Activated naive CD8-positive, alpha-beta T cell treated with anti-CD3 and anti-CD28 coated beads, Interleukin-2, amount 10 ng/mL, durations not matched to agents 7 days and 5 days (primary cell): Measurements from ENCODE around the gene ABHD15. TPM values are rescaled to one million over a fixed set of nuclear protein-coding genes. Genes with fewer than 3 reads are reported as not detected.

ENCODE experiments used
- ATAC-seq: fragments of 150-1000 bp; cut with Tn5 transposase; one replicate; pipeline ENCODE4 v1.10.0; 2021; ENCODE audit warnings: low read depth, moderate library complexity
- POLR2A ChIA-PET: fragments of 350-600 bp; sonication (Branson Sonifier 250); formaldehyde crosslinking; loops from one replicate; lab custom pipeline; 2021; ENCODE audit warnings: antibody characterized with exemption; lab: Charles Lee
- DNase-seq: peaks from one replicate; pipeline ENCODE4 v3.0.0; 2021
- H3K27ac Mint-ChIP-seq: one replicate; pipeline ENCODE4 v1.8.0; 2022; ENCODE audit warnings: mild to moderate bottlenecking, mixed read lengths
- H3K27me3 Mint-ChIP-seq: one replicate; pipeline ENCODE4 v1.8.0; 2022; ENCODE audit warnings: mild to moderate bottlenecking, moderate library complexity, mixed read lengths
- H3K36me3 Mint-ChIP-seq: one replicate; pipeline ENCODE4 v1.8.0; 2021; ENCODE audit warnings: mild to moderate bottlenecking, mixed read lengths
- H3K4me1 Mint-ChIP-seq: one replicate; pipeline ENCODE4 v1.8.0; 2021; ENCODE audit warnings: mixed read lengths
- H3K4me3 Mint-ChIP-seq: one replicate; pipeline ENCODE4 v1.8.0; 2022; ENCODE audit warnings: mild to moderate bottlenecking, moderate library complexity, mixed read lengths
- H3K9me3 Mint-ChIP-seq: one replicate; pipeline ENCODE4 v1.8.0; 2021; ENCODE audit warnings: mixed read lengths
- total RNA-seq, 2 experiments: library from RNA; stranded (reverse); gene quantifications; one replicate each; pipeline ENCODE4 v1.2.3, GENCODE V29; 2021

Gene ABHD15
- total RNA-seq, 2 experiments from 2014 or later, result 20.0 to 20.4 TPM

GRCh38 chr17:29546830-29547229, 20.0 kb downstream of the ABHD15 start:
- DNase-seq (no peak), ATAC-seq (no peak)
- H3K27me3 Mint-ChIP-seq, result no peaks in the 10 kb centered on the region
- POLR2A ChIA-PET, result no interaction called here
- no peak overlapping the region for H3K4me3 Mint-ChIP-seq
- peaks cover 17% of the 10 kb centered on the region for H3K4me1 Mint-ChIP-seq
- H3K27ac Mint-ChIP-seq, result no peak overlapping the region
- H3K9me3 Mint-ChIP-seq, result no peaks in the 10 kb centered on the region
- peaks cover 17% of the 10 kb centered on the region for H3K36me3 Mint-ChIP-seq

DNA sequence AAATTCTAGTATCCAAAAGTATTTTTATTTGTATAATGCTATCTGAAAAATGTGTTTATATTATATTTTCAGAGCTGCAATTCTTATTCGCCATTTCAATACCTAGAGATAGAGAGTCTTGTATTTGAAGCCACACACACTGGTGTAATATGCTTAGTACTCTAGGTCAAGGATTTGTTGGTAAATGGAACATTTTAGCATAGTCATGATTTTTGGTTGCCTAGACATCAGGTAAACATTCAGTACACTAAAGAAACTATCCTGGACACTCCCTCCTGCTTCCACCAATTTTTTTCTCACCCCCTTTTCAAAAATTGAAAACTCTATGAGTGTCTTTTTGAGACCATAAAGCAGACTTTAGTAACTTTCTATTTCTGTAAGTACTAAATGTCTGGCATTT, 20.8 kb downstream of the ABHD15 start:
- ATAC-seq (no peak), DNase-seq (no peak)
- Mint-ChIP-seq H3K36me3 (peaks cover 17% of the 10 kb centered on the region), H3K27ac (no peak overlapping the region), H3K9me3 (no peaks in the 10 kb centered on the region), H3K4me1 (peaks cover 17% of the 10 kb centered on the region), H3K27me3 (no peaks in the 10 kb centered on the region), H3K4me3 (no peak overlapping the region)
- POLR2A ChIA-PET, result interaction anchor here (0.6 kb wide), 1 partner anchor 184 kb away, joined by 5 read pairs; no protein-coding TSS in a partner anchor

DNA sequence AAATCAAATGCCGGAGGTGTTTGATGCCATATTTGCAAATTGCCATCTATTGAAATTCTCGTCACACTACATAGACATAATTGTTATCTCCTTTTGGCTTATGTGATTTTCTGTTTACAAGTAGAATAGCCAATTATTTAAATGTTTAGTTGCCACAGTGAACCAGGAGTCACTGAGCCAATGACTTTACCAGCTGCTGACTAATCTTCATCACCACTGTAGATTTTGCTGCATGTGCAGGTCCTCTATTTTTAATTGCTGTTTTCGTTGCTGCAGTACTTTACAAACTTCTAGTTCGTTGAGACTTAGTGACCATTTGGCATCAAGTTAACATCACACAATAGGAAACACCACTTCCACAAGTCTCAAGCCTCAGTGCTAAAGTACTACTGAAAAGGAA, 22.8 kb downstream of the ABHD15 start:
- POLR2A ChIA-PET, result interaction anchor here (0.7 kb wide), 1 partner anchor 119 kb away, joined by 3 read pairs; no protein-coding TSS in a partner anchor
- no peak overlapping the region for H3K4me3 Mint-ChIP-seq
- no peaks in the 10 kb centered on the region for H3K27me3 Mint-ChIP-seq
- H3K4me1 Mint-ChIP-seq, result peaks cover 9% of the 10 kb centered on the region
- ATAC-seq (no peak), DNase-seq (no peak)
- peaks cover 17% of the 10 kb centered on the region for H3K36me3 Mint-ChIP-seq
- no peak overlapping the region for H3K27ac Mint-ChIP-seq
- no peaks in the 10 kb centered on the region for H3K9me3 Mint-ChIP-seq

DNA sequence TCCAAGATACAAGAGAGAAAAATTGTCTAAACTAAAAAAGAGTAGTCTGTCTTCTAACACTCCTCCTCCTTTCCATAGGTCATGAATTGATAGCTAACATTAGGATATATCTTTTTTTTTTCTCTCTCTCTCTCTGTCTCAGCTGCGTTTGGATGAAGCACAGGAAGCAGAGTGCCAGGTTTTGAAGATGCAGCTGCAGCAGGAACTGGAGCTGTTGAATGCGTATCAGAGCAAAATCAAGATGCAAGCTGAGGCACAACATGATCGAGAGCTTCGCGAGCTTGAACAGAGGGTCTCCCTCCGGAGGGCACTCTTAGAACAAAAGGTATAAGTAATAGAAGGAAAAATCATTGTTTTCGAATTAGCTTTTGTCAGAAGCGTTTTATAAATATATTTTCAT, 32.9 kb downstream of the ABHD15 start:
- POLR2A ChIA-PET, result no interaction called here
- no peak overlapping the region for H3K27ac Mint-ChIP-seq
- no peaks in the 10 kb centered on the region for H3K9me3 Mint-ChIP-seq
- H3K4me3 Mint-ChIP-seq, result no peak overlapping the region
- H3K4me1 Mint-ChIP-seq, result no peaks in the 10 kb centered on the region
- ATAC-seq (no peak), DNase-seq (no peak)
- H3K27me3 Mint-ChIP-seq, result no peaks in the 10 kb centered on the region
- peaks cover 13% of the 10 kb centered on the region for H3K36me3 Mint-ChIP-seq

DNA sequence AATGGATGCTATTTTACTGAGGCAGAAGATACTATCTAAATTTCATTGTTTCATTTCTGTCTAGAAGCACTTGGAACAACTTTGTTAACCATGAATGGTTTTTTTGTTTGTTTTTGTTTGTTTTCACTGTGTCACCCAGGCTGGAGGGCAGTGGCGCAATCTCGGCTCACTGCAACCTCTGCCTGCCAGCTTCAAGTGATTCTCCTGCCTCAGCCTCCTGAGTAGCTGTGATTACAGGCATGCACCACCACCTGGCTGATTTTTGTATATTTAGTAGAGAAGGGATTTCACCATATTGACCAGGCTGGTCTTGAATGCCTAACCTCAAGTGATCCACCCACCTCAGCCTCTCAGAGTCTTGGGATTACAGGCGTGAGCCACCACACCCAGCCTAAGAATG, 40.5 kb downstream of the ABHD15 start:
- Mint-ChIP-seq H3K36me3 (peaks cover 7% of the 10 kb centered on the region), H3K9me3 (no peaks in the 10 kb centered on the region), H3K4me3 (no peak overlapping the region), H3K4me1 (no peaks in the 10 kb centered on the region), H3K27me3 (no peaks in the 10 kb centered on the region), H3K27ac (no peak overlapping the region)
- ATAC-seq (no peak), DNase-seq (no peak)
- POLR2A ChIA-PET, result no interaction called here

GRCh38 chr17:29524692-29525091, 42.1 kb downstream of the ABHD15 start:
- Mint-ChIP-seq H3K4me3 (no peak overlapping the region), H3K9me3 (no peaks in the 10 kb centered on the region), H3K27ac (no peak overlapping the region), H3K36me3 (peaks cover 8% of the 10 kb centered on the region), H3K4me1 (no peaks in the 10 kb centered on the region), H3K27me3 (no peaks in the 10 kb centered on the region)
- DNase-seq (no peak), ATAC-seq (no peak)
- POLR2A ChIA-PET, result no interaction called here

DNA sequence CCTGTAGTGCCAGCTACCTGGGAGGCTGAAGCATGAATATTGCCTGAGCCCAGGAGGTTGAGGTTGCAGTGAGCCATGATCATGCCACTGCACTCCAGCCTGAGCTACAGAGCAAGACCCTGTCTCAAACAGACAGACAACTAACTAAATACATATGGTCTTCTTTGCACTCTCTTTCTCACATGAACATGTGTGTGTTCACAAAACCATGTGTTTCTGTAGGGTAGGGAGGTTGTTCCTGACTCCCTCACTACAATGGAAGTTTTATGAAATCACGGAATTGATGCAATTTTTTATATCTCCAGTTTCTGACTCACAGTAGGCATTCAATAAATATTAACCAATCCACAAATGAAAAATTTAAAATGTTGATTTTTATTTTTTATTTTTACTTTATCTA, 48.5 kb downstream of the ABHD15 start:
- no peak overlapping the region for H3K27ac Mint-ChIP-seq
- DNase-seq (no peak), ATAC-seq (no peak)
- H3K27me3 Mint-ChIP-seq, result no peaks in the 10 kb centered on the region
- POLR2A ChIA-PET, result no interaction called here
- H3K4me1 Mint-ChIP-seq, result no peaks in the 10 kb centered on the region
- peaks cover 22% of the 10 kb centered on the region for H3K36me3 Mint-ChIP-seq
- H3K9me3 Mint-ChIP-seq, result no peaks in the 10 kb centered on the region
- H3K4me3 Mint-ChIP-seq, result no peak overlapping the region

- Mint-ChIP-seq H3K27ac (no peak overlapping the region), H3K4me3 (no peak overlapping the region), H3K4me1 (no peaks in the 10 kb centered on the region), H3K27me3 (no peaks in the 10 kb centered on the region), H3K9me3 (no peaks in the 10 kb centered on the region), H3K36me3 (peaks cover 26% of the 10 kb centered on the region)
- ATAC-seq (no peak), DNase-seq (no peak)
- POLR2A ChIA-PET, result interaction anchor here (0.7 kb wide), 1 partner anchor 36 kb away, joined by 4 read pairs; no protein-coding TSS in a partner anchor
These were observed 52.0 kb downstream of the ABHD15 start for GRCh38 chr17:29514792-29515191.

- Mint-ChIP-seq H3K27ac (no peak overlapping the region), H3K9me3 (no peaks in the 10 kb centered on the region), H3K4me1 (no peaks in the 10 kb centered on the region), H3K4me3 (no peak overlapping the region), H3K36me3 (peaks cover 16% of the 10 kb centered on the region), H3K27me3 (no peaks in the 10 kb centered on the region)
- no peak for DNase-seq
- no peak for ATAC-seq
- POLR2A ChIA-PET, result no interaction called here
These were observed 55.9 kb downstream of the ABHD15 start for GRCh38 chr17:29510953-29511352.

Other genes starting within 250 kb of the ABHD15 start
- gene TAOK1, start 176.7 kb downstream of the ABHD15 start, total RNA-seq, result 10 to 100 TPM; 51.6 to 52.8 TPM
- gene TP53I13, start 1.7 kb upstream of the ABHD15 start, total RNA-seq, result 100 to 1,000 TPM; 154 to 155 TPM
- 10 to 100 TPM; 73.3 to 73.4 TPM for gene GIT1, start 22.6 kb upstream of the ABHD15 start, total RNA-seq
- 1 to 10 TPM; 6.0 to 7.9 TPM for gene ANKRD13B, start 26.1 kb upstream of the ABHD15 start, total RNA-seq
- gene CORO6, start 55.9 kb upstream of the ABHD15 start, total RNA-seq, result 1 to 10 TPM; 8.2 to 9.0 TPM